Measurements from ENCODE around the gene MAN2A1. TPM values are rescaled to one million over a fixed set of nuclear protein-coding genes. Genes with fewer than 3 reads are reported as not detected.

Gene MAN2A1
- total RNA-seq, 1 experiment from 2014 or later: 78.0 TPM

GRCh38 chr5:109713453-109713852, 23.7 kb downstream of the MAN2A1 start:
- Histone ChIP-seq H4K5ac (ENCODE audit: insufficient read length, low read depth, low read length) (no peak overlapping the region), H3K27ac (ENCODE audit: insufficient read length, low read depth, low read length) (no peak overlapping the region), H3K79me2 (ENCODE audit: insufficient read depth, low read length) (peaks cover 8% of the 10 kb centered on the region; the same call in 1 of the 2 replicates), H2BK120ac (ENCODE audit: low read depth, low read length, poor library complexity, severe bottlenecking) (no peak overlapping the region), H3K79me1 (ENCODE audit: insufficient read depth, low read depth, low read length, poor library complexity, severe bottlenecking) (no peaks in the 10 kb centered on the region), H3K27me3 (ENCODE audit: insufficient read depth, low read length) (no peaks in the 10 kb centered on the region), H2BK5ac (ENCODE audit: insufficient read length, low read length) (no peak overlapping the region), H3K14ac (ENCODE audit: insufficient read depth, low read length) (no peak overlapping the region), H3K9me3 (ENCODE audit: control insufficient read depth, low read depth, low read length) (no peaks in the 10 kb centered on the region), H3T11ph (ENCODE audit: low read length) (no peak overlapping the region), H3K56ac (ENCODE audit: insufficient read length, low read depth, low read length) (no peak overlapping the region), H2BK12ac (ENCODE audit: insufficient read length, low read depth, low read length) (no peak overlapping the region), H4K91ac (ENCODE audit: insufficient read length, low read depth, low read length) (no peak overlapping the region), H2AK5ac (ENCODE audit: insufficient read length, low read length) (no peak overlapping the region), H3K4me2 (ENCODE audit: insufficient read depth, insufficient read length, low read length) (no peak overlapping the region), H2BK15ac (ENCODE audit: low read depth, low read length) (no peak overlapping the region), H2AFZ (ENCODE audit: low read length) (no peak overlapping the region), H3K9ac (ENCODE audit: extremely low read depth, insufficient read length, low read length) (no peak overlapping the region), H3K23ac (ENCODE audit: insufficient read length, low read depth, low read length) (no peak overlapping the region), H3K23me2 (ENCODE audit: insufficient read length, low read depth, low read length, poor library complexity, severe bottlenecking) (no peaks in the 10 kb centered on the region), H4K20me1 (ENCODE audit: control insufficient read depth, insufficient read depth, insufficient read length) (no peaks in the 10 kb centered on the region), H2BK20ac (ENCODE audit: low read depth, low read length, poor library complexity, severe bottlenecking) (no peak overlapping the region), H3K4me1 (ENCODE audit: insufficient read depth, low read length) (peaks cover 4% of the 10 kb centered on the region; the same call in 1 of the 2 replicates), H4K8ac (replicated peaks; ENCODE audit: insufficient read length, low read depth, low read length) (no peak overlapping the region), H3K18ac (ENCODE audit: insufficient read length, low read depth, low read length) (no peak overlapping the region), H3K4ac (ENCODE audit: low read depth, low read length) (no peak overlapping the region)
- no peak for DNase-seq
- Mint-ChIP-seq H3K36me3 (ENCODE audit: insufficient read depth in 1 of 3, low read depth in 3 of 3) (peaks cover 6 to 28% (median 22%) of the 10 kb centered on the region in 3 experiments; a peak in 6 of 7 replicates), H3K4me1 (peaks cover 27 to 38% of the 10 kb centered on the region in 2 experiments), H3K9me3 (no peaks in the 10 kb centered on the region), H3K27me3 (ENCODE audit: low read depth) (no peaks in the 10 kb centered on the region), H3K4me3 (no peak overlapping the region), H3K27ac (peak overlapping the region in 2 of 3 experiments; percentile 5 to 36; a peak in 1 of 7 replicates)
- WGBS (ENCODE audit: extremely low coverage, insufficient read length, low lambda C conversion rate): no CpG with 5 or more reads among the region's 3 CpGs
- no peak for TF ChIP-seq CTCF (conservative IDR thresholded peaks at IDR 0.05)

All from H9 (cell line).